ENCODE measurements around the gene STRBP. TPM values are rescaled to one million over a fixed set of nuclear protein-coding genes. Genes with fewer than 3 reads are reported as not detected.

STRBP gene
- polyA plus RNA-seq, 1 donor: 9.3 TPM

DNA sequence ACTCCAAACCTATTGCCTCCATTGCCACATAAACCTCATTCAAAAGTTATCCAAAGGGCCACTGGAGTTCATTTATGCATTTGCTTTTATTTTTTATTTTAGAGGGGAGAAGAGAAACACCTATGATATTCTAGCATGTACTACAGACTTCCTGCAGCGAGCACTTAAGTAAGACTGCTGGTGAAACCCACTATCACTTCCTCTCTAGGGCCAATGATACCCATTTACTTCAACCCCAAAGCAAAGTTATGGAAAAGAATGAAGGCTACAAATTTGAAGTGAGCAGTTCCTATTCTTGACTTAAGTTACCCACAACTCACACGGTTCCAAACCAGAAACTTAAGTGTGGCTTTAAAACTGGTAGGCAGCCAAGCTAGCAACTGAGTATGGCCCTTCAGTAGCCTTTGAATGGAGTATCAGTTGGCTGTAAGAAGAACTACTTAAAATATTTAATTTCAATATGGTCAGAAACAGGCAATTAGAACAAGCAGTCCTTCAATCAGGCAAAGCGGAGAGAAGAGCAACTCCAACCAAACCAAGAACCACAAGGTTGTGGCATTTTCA is 140.8 kb downstream of the STRBP start:
- no peak for DNase-seq

DNA sequence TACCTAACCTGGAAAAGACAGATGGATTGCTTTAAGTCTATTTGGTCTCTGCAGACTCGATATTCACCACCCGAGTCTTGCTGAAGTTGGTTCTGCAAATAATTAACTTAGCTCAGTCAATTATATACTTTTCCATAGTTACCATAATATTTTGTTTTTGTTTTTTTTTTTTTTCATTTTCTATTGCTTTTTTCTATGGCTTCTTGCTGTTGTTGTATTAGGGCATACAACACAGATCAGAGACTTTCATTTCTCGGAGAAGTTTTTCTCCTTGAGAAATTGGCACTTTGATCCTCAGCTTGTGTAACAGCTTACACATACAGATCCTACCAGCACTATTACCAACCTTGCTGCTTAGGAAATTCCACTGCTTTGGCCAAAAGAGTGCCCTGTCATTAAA is 146.9 kb downstream of the STRBP start:
- no peak for DNase-seq

DNA sequence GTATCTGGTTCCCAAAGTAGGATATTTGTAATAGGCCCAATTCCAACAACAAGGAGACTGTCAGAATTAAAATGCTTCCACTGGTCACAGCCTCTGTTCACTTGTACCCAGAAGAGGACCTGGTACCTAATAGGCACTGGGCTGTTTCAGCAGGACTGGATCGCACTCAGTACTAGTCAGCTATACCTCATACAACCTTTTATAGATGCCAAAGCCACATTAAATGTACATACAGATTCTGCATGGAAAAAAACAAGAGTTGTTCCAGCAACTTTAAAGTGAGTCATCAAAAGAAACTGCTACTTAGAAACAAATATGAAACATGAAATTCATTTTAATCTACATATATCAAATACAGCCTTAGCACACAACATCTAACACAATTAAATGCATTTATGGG is 147.4 kb downstream of the STRBP start:
- DNase-seq: no peak

DNA sequence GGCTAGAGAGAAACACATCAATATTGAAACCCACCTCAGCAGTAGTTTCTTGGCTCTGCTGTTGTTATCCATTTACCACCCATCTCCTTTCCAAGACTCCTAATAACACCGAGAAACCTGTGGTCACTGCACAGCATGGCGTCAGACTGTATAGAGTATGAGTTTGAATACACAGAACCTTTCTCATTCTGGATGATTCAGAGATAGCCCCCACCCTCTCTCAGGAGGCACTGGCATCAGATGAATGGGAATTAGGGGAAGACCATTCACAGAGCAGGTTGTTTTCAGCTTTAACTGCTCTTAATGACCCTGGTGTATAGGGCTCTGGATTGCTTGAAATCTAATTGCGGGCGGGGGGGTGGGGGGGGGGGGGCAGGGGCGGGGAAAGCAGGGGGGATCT is 148.3 kb downstream of the STRBP start:
- DNase-seq: no peak

DNA sequence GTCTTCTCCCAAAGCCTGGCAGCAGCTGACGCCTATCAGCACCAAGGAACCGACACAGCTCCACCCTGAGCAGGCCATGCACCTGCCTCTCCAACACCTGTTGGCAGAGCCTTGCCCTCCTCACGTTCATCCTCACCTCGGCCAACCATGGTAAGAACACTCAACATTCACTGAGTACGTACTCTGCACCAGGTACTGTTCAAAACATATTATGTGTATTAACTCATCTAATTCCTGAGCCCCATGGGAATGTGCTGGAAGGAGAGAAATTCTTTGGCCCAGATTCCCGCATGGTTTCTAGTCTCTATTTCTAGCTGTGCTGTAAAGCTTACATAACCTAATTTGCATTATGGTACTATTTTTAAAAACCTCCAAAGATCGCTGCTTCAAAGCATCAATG is 148.8 kb downstream of the STRBP start:
- no peak for DNase-seq

DNA sequence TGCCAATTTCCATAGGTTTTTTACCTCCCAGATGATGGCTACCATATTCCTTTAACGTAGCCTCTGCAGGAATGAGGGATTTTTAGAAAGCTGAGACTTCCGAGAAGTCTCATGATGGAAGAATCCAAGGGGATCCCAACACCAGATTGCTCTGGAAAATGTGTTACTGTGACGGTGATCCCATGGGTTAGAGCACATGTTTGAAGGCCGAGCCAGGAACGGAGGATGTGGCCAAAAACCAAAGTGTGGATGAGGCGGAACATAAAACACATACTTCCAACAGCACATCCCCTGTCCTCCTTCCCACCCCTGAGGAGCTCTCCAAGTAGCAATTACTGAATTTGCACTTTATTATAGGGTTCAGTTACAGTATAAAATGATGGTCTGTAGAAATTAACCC is 152.3 kb downstream of the STRBP start:
- DNase-seq: no peak

DNA sequence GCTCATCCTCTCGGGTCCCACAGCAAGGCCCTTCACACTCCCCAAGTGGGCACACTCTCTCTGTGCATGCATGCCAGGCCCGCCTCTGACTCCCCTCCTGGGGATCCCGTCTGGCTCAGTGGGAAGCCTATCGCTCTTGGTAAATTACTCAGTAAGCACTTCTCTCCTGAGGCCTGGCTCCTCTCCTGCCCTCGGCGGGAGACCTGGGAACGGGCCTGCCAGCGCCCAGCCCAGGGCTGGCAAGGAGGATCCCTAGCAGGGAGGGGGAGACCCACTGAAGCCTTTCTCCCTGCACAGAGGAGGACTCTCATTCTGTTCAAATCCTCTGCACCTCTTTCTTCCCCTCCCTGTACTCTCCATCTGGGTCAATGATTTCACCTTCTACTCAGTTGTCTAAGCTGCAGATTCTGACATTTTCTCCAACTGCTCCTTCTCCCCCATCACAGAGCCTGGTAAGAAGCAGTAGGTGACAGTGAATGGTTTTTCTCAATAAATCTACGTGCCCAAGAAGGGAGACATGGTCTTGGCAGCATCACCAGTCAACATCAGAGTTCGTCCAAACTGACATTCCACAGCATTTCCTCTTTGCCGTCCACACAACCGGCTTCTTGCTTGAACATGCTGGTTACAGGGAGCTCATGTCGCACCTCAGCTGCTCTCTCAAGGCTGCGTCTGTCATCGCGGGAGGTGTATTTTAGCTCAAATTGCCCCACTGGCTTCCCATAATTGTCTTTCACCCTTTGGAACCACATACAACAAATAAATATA is 153.1 kb downstream of the STRBP start:
- no peak for DNase-seq

DNA sequence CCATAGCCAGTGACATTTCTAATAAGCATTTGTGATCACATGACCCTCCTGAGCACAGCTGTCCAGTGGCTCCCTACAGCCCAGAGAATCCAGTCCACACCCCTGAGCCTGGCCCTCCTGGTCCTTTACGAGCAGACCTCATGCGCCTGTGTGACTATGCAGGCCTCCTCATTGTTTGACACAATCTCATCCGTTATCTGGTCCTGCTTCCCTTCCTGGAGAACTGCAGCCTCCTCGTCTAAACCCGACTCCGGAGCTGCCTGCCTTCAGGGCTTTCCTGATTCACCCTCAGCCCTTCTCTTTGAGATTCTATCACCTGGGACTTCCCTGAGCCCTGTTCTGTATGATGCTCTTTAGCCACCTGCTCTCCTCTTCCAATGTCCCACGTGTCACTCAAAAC is 155.2 kb downstream of the STRBP start:
- DNase-seq: no peak

DNA sequence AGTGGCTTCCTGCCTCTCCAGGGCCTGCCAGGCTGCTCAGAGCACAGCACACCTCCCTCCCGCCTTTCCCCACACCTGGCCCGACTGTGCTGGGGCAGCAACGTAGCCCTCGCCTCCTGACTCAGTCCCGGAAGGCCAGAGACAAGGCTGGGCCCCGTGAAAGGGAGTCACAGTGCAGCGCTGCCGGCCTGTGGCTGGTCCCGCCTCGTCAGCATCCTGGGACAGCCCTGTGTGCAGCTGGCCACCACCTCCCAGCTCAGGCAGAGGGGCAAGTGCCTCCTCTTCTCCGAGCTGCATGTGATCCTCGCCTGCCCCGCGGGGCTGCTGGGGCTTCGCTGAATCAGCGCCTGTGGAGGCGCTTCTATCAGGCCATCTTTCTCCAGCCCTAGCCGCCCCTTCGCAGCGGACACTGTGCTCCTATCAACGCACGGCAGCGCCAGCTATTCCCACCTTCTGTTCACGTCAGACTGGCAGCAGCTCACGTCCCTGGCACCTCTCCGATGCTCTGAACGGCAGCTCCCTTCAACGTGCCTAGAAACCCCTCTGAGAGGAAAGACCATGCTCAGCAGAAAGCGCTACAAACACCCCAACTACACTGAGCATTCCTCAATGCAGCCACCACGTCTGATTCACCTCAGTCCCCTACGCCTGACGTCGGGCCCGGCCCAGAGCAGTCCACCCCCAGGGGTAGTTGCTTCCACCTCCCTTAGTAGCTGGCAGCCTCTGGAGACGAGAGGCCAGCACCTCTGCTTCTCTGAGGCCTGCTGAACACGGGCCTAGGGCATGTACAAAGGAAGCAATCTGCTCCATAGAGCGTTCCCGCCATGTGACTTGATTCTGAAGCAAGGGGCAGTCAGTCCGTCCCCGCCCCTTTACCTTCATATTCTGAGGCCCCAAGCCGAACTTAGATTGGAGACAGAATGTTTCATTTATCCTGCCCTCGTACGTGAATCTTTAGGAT is 156.1 kb downstream of the STRBP start:
- DNase-seq: no peak

DNA sequence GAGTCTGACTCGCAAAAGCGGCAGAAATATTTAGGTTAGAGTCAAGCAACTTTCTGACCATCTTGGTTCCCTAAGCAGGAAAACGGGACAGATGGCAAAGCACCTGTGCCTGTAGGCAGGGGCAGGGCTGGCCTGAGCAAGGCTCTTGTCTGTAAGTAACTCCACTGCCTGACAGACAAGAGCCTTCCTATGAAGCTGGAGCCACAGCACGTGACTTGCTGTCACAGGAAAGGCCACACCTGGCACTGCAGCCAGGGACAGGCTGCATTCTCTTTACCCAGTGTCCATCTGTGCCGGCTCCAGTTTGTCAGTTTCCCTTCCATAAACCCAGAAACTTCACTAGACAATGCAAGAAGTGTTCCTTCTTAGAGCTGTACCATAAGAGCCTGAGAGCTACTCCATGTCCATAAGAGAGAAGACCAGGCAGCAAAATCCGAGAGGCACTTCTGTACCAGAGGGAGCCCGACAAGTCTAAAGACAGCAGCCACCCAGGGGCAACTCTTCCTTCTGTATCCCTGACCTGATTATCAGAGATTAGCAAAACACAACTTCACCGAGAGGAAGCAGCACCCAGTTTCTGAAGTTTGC is 156.9 kb downstream of the STRBP start:
- no peak for DNase-seq

DNA sequence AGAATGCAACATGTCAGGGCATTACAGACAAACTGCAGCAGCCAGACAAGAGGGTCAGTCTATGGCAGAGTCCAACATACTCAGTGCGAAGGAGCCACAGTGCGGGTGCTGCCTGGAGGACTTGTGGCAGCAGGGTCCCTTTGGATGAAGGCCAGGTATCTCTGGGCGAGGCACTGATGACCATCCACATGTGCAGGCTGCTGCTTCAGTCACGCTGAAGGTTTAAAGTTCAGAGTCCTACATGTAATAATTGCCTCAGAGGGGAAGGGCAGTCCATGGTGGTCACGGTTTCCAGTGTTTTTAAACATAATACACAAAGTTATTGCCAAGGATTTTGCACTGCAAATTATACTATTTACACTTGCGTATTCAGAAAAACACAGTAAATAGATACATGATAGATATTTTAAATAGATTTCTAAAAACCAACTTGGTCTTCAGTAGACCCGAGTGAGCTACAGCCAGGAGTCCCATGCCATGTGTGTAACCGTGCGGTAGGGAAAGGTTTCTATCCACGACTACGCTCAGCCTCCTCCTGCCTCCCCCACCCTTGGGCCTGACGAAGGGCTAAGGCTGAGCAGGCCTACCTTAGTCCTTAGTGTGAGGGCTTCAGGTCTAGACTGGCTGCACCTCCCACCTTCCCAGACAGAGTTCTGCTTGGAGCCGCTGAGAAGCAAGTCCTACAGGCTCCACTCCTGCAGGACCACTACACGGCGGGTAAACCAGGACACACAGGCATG is 158.7 kb downstream of the STRBP start:
- no peak for DNase-seq

DNA sequence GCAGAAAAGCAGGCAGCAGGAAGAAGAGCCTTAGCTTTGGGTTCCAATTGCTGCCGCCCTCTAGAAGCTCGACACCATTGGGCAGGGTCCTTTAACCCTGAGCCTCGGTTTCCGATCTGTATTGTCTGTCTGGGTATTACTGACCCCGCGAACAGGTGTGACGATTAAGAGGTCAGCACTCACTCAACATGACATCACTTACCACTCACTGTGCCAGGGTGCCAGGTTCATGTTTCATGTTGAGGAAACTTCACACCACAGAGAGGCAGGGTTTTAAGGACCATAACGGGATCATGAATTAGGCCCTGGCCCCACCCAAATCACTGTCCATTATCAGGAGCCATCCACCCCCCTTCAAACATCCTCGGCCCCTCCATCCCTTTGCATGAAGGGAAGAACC is 159.4 kb downstream of the STRBP start:
- no peak for DNase-seq

DNA sequence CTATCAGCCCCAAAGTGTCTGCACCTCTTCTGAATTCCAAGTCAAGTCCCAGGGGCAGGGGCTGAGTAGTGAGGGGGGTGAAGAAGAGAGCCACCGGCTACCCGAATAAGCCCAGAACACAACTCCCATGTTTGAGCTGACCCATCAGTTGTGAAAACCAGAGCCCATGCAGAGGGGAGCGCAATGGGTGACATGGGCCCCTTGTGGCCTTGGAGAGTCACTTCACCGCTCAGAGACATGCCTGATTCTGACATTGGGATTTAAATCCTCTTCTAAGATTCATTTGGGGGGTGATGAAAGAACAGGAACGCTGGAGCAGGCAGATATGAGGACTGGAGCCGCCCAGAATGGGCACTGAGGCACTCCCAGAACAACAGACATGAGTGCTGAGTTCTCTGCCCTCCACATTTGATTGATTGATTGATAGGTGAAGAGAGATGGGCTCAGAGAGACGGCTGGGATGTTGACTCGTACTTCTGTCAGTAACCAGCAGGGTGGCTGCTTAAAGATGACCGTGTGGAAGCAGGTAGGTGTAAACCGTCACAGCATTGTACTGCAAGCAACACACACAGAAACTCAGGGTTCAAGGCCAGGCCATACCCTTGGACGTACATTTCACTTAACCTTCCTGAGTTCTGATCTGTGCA is 160.6 kb downstream of the STRBP start:
- no peak for DNase-seq

DNA sequence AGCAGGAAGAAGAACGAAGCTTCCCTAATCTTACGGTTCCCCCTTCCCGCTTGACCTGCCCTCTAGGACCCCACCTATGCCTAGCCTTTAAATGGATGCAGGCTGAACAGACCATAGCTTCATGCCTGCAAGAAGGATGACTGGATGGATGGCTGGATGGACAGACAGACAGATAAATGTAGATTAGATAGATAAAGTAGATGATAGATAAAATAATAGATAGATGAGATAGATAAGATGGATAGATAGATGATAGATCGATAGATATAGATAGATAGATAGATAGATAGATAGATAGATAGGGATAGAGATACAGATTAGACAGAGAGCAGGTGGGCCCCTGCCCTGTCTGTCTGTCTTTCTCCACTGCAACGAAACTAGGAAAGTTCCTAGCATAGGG is 162.9 kb downstream of the STRBP start:
- no peak for DNase-seq

DNA sequence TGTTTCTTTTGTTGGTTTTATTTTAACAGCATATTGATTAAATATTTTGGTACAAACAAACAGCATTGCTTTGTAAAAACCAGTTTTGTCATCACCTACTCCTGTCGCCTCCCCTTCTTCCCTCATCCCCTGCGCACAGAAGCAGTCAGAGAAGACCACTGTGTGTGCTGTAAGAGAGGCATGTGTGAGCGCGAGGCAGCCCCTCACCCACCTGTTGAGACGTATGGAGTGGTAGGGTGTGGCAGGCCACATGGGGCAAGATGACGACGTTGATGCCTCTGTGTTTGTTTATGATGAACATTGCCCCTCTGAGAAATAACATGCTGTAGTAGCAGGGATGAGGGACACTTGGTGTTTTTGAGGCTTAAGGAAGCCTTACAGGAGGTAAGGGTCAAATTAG is 163.6 kb downstream of the STRBP start:
- DNase-seq: no peak

DNA sequence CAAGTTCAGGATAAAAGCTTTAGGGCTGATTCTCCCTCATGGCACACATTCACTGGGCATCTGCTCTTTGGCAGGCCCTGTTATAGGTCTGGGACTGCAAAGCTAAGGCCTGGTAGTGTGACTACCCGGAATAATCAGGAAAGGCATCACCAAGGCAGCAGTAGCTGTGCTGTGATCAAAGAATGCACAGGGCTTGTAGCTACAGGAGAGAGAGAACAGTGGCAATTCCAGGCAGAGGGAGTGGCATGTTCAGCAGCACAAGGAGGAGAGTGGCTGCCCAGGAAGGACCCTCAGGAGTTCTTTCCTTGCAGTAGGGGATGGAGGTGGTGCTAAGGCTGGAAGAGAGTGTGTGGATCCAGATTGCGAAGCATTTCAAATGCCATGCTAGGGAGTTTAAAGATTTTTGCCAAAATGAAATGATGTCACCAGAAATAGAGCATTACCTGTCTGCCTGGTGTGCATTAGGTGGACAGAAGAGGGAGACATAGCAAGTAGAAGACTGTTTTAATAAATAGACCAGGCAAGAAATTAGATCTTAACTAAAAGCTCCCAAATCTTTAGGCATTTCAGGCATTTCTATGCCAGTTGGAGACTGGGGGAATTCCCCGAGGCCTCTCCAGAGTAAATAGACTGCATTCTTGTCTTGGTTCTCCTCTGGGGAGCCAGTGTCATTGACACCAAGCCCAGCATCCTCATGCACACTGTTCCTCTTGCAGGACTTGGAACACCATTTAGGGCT is 165.8 kb downstream of the STRBP start:
- no peak for DNase-seq

DNA sequence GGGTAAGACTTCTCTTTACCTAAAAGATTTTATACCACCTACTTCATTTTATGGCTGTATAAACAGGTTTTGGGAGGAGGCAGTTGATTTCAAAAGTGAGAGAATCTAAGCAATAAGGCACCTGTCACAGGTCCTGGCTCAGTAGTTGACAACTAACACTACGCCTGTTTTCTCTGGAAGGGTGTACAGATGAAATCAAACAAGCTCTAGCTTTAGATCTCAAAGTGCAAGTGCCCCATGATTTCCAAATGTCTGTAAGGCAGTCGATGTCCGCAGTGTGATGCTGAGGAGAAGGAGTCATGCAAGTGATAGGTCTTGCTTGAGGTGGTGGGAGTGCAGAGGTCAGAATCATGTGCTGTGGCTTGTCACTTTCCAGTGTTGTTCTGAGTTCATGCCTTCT is 168.8 kb downstream of the STRBP start:
- DNase-seq: no peak

DNA sequence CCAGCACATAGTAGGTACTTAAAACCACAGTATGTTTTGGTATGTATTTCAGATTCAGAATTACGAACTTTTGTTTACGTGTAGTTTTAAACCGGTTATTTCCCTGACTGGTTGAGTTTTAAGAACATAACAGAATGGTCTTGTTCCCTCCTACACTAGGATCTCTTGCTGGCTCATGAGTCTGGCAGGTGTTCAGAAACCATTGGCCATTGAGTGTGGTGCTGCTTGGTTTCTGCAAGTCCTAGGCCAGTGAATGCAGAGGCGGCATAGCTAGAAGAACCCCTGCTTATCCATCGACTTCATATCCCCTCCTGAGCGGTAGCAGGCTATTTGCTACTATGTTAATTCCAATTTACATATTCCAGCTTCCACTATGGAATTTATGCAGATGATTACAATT is 169.3 kb downstream of the STRBP start:
- no peak for DNase-seq

DNA sequence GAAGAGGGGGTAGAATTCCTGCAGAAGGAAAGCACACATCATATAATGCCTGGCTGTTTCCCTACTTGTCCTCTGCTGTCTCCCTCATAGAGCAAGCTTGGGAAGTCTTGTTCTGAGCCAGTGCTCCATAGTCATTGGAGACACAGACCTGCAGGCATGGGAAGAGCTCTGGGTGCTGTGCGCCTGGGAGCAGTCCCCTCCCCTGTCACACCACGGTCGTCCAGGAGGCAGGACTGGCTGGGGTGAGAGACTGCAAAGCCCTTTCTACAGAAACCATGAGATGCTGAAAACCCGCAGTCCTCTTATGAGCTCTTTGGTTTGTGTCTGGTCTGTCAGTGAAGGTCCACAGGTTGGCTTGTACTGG is 170.3 kb downstream of the STRBP start:
- DNase-seq: no peak

DNA sequence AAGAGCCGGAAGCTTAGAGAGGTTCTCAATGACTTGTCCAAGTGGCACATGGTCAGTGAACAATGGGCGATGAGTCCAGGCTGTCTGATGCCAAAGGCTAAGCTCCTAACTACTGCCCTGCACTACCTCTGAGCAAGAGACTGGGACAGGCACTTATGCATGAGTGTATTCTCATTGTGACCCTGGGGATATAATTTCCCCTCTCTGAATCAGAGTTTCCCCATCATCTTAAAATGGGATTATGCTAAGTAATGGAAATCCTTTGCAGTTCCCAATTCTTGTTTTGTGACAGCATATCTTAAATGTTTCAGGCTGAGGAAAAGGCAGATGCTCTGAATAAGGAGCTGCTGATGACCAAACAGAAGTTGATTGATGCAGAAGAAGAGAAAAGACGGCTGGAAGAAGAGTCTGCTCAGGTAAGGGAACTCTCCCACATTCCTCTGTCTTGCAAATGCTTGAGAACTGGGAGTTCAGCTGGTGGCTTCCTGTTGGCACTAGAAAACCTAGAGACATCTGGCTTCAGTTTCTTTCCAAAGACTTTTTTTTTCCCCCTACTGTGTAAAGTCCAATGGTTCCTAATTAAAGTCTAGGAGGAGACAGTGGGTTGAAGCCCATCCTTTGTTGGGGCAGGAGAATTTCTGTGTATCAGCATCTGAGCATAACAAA is 170.8 kb downstream of the STRBP start:
- no peak for DNase-seq

DNA sequence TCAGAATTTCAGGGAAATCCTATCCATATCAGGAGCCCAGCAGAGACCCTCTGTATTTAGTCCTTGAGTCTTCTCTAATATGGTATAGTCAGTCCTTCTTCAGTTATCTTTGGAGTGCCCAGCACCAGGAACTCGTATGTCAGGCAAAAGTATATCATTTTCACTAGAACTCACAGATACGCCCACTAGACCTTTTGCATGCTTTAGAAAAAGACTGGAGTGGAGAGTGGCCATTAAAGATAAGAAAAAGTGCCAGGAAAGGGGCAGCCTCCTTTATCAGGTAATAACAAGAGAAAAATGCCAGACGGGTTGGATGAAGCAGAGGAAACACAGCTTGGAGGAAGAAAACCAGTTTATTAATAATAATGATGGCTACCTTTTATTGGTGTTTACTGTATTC is 171.4 kb downstream of the STRBP start:
- no peak for DNase-seq
